ENCODE results near the gene ALDH1L2.
A peak's percentile ranks its signal among the peaks of the same experiment; 100 is the strongest.

The ALDH1L2 gene

GRCh38 chr12:105057174-105057573, 27.1 kb downstream of the ALDH1L2 start:
- TF ChIP-seq, protein P1, sequence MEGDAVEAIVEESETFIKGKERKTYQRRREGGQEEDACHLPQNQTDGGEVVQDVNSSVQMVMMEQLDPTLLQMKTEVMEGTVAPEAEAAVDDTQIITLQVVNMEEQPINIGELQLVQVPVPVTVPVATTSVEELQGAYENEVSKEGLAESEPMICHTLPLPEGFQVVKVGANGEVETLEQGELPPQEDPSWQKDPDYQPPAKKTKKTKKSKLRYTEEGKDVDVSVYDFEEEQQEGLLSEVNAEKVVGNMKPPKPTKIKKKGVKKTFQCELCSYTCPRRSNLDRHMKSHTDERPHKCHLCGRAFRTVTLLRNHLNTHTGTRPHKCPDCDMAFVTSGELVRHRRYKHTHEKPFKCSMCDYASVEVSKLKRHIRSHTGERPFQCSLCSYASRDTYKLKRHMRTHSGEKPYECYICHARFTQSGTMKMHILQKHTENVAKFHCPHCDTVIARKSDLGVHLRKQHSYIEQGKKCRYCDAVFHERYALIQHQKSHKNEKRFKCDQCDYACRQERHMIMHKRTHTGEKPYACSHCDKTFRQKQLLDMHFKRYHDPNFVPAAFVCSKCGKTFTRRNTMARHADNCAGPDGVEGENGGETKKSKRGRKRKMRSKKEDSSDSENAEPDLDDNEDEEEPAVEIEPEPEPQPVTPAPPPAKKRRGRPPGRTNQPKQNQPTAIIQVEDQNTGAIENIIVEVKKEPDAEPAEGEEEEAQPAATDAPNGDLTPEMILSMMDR (IDR thresholded peaks at IDR 0.05) = no peak
- no peak for TF ChIP-seq ZFX (IDR thresholded peaks at IDR 0.05; ENCODE audit: borderline replicate concordance)
- no peak overlapping the region for H3K27ac ChIP-seq

GRCh38 chr12:105053116-105053572, 31.1 kb downstream of the ALDH1L2 start:
- no peak for TF ChIP-seq ZFX (IDR thresholded peaks at IDR 0.05; ENCODE audit: borderline replicate concordance)
- TF ChIP-seq, protein P1 (IDR thresholded peaks at IDR 0.05) = peak; percentile 96
- no peak overlapping the region for H3K27ac ChIP-seq

- no peak overlapping the region for H3K27ac ChIP-seq
Measured at GRCh38 chr12:105051981-105052380, 32.3 kb downstream of the ALDH1L2 start.

DNA sequence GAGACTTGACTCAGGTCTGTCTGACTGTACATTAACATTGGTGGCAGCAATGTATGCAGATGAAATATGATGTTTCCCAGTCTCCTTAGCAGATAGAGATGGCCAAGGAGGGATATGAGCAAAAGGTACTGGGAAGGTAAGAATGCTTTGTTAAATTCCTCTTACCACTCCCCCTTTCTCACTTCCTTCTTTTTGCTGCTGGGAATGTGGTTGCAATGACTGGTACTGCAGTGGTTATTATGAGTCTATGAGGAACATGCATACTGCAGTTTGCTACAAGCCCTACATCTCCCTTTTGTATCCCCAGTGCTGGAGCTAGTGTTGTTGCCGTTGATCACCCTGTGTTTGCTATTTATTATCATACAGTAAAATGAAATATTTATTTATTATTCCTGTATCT, 35.9 kb downstream of the ALDH1L2 start:
- no peak overlapping the region for H3K27ac ChIP-seq
- TF ChIP-seq ZFX (IDR thresholded peaks at IDR 0.05; ENCODE audit: borderline replicate concordance) = no peak
- TF ChIP-seq, protein P1 (IDR thresholded peaks at IDR 0.05) = no peak

More at GRCh38 chr12:105051981-105052380, 32.3 kb downstream of the ALDH1L2 start:
- no peak for TF ChIP-seq ZFX (IDR thresholded peaks at IDR 0.05; ENCODE audit: borderline replicate concordance)

- TF ChIP-seq ZFX (IDR thresholded peaks at IDR 0.05; ENCODE audit: borderline replicate concordance) = no peak
- TF ChIP-seq, protein P1 (IDR thresholded peaks at IDR 0.05) = no peak
Measured at GRCh38 chr12:105047308-105047707, 37.0 kb downstream of the ALDH1L2 start.

DNA sequence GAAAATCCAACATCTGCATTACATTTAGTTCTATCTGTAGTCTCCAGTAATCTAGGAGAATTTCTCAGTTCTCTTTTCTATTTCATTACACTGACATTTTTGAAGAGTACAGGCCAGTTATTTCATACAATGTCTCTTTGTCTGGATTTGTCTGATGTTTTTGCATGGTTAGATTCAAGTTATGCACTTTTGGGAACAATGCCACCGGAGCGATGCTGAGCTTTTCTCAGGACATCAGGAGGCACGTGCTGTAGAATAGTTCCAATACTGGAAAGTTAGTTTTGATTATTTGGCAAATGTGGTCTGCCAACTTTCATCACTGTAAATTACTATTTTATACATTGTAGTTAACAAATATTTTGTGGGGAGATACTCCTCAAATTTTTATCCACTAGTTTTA, 43.1 kb downstream of the ALDH1L2 start:
- no peak overlapping the region for H3K27ac ChIP-seq
- TF ChIP-seq ZFX (IDR thresholded peaks at IDR 0.05; ENCODE audit: borderline replicate concordance) = no peak
- TF ChIP-seq, protein P1 (IDR thresholded peaks at IDR 0.05) = no peak

More at GRCh38 chr12:105047308-105047707, 37.0 kb downstream of the ALDH1L2 start:
- H3K27ac ChIP-seq = no peak overlapping the region

DNA sequence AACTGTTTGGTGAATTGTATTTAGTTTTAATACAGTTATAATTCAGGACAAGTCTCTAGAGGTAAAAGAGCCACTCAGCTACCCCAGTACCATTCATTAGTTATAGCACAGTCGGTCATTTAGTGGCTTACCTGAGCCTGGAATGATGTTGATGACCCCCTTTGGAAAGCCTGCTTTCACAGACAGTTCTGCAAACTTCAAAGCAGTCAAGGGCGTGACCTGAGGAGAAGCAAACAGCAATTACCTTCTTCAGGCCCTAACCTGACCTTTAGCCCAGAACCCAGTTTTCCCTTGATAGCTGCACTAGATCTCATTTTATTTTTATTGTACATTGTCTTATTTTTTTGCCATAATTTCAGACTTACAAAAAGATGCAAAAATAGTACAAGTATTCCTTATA, 43.8 kb downstream of the ALDH1L2 start:
- H3K27ac ChIP-seq = no peak overlapping the region
- TF ChIP-seq, protein P1 (IDR thresholded peaks at IDR 0.05) = no peak
- no peak for TF ChIP-seq ZFX (IDR thresholded peaks at IDR 0.05; ENCODE audit: borderline replicate concordance)
